Hypothalamus (tissue), 51 donors: Measurements from ENCODE around the gene CETP.

Source experiments
- DNase-seq, 51 donors: peaks; one replicate each; lab custom pipeline; 2025; lab: John Stamatoyannopoulos, UW

The CETP gene

GRCh38 chr16:57013229-57013628 is 51.5 kb downstream of the CETP start:
- no peak for DNase-seq

GRCh38 chr16:57013902-57014301 is 52.2 kb downstream of the CETP start:
- DNase-seq, result no peak

GRCh38 chr16:57016301-57016700 is 54.6 kb downstream of the CETP start:
- DNase-seq, result peak in 2 of 51 donors; percentile 9 to 44

- no peak for DNase-seq
Observed at GRCh38 chr16:57016831-57017230, 55.1 kb downstream of the CETP start.

- no peak for DNase-seq
Observed at GRCh38 chr16:57017251-57017650, 55.5 kb downstream of the CETP start.

- DNase-seq, result no peak
Observed at GRCh38 chr16:57019746-57020145, 58.0 kb downstream of the CETP start.

- no peak for DNase-seq
Observed at GRCh38 chr16:57020651-57021050, 58.9 kb downstream of the CETP start.

GRCh38 chr16:57021757-57022156 is 60.0 kb downstream of the CETP start:
- DNase-seq, result no peak

- DNase-seq, result no peak
Observed at GRCh38 chr16:57022445-57022844, 60.7 kb downstream of the CETP start.

GRCh38 chr16:57023541-57024249 is 61.9 kb downstream of the CETP start:
- no peak for DNase-seq

- DNase-seq, result no peak
Observed at GRCh38 chr16:57024894-57025680, 63.3 kb downstream of the CETP start.

- no peak for DNase-seq
Observed at GRCh38 chr16:57025941-57026777, 64.4 kb downstream of the CETP start.

- no peak for DNase-seq
Observed at GRCh38 chr16:57026778-57027062, 65.0 kb downstream of the CETP start.

- no peak for DNase-seq
Observed at GRCh38 chr16:57027067-57027466, 65.3 kb downstream of the CETP start.

GRCh38 chr16:57028086-57028485 is 66.3 kb downstream of the CETP start:
- no peak for DNase-seq

- no peak for DNase-seq
Observed at GRCh38 chr16:57029161-57030160, 67.7 kb downstream of the CETP start.

GRCh38 chr16:57030346-57030902 is 68.7 kb downstream of the CETP start:
- no peak for DNase-seq

- no peak for DNase-seq
Observed at GRCh38 chr16:57031156-57031555, 69.4 kb downstream of the CETP start.

- no peak for DNase-seq
Observed at GRCh38 chr16:57032346-57032745, 70.6 kb downstream of the CETP start.

GRCh38 chr16:57032931-57033330 is 71.2 kb downstream of the CETP start:
- DNase-seq, result no peak
